Stomach (tissue), 4 donors: ENCODE measurements around the gene RTKN2.

Experiments used
- EP300 ChIP-seq: sonication (generic); formaldehyde crosslinking; IDR thresholded peaks from one replicate; pipeline ENCODE4 v1.6.1; 2017; ENCODE audit warnings: antibody characterized with exemption
- POLR2A ChIP-seq, 4 donors: fragments of 450-650 bp; IDR thresholded peaks; one replicate each; pipeline ENCODE4 v1.6.1; 2016; ENCODE audit warnings: antibody characterized with exemption in 4 of 4, control low read depth in 2 of 4, mild to moderate bottlenecking in 1 of 4, moderate library complexity in 1 of 4
- POLR2AphosphoS5 ChIP-seq, 3 donors: sonication (generic); formaldehyde crosslinking; IDR thresholded peaks; one replicate each; pipeline ENCODE4 v1.6.1; 2016; ENCODE audit warnings: antibody characterized with exemption in 3 of 3
- TF ChIP-seq, protein P1 (sequence below), 7 experiments: fragments of 450-650 bp in 4 of 7; fragments of 200-600 bp in 3 of 7; sonication (generic) in 3 of 7; IDR thresholded peaks; one replicate each; pipeline ENCODE4 v1.5.1; 2016 to 2019; ENCODE audit warnings: antibody characterized with exemption in 7 of 7, control low read depth in 2 of 7, mild to moderate bottlenecking in 1 of 7

DNA sequence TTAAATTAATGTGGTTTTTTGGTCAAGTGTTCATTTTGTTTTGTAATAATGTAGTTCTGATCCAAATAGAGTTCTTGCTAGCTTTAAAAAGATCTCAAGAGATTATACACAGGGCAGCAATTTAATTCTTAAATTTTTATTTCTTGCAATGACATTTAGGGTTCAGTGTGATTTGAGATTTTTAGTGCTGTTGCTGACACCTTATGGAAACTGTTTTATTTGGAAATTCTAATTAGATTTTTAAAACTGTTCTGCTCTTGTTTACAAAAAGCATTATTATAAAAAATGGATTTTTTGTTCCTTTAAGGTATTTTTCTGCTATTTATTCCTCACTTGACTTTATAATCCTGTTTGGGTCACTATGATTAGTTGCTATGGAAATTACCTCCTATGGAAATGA is 72.1 kb downstream of the RTKN2 start:
- TF ChIP-seq POLR2A (IDR thresholded peaks at IDR 0.05) = no peak
- TF ChIP-seq, protein P1, sequence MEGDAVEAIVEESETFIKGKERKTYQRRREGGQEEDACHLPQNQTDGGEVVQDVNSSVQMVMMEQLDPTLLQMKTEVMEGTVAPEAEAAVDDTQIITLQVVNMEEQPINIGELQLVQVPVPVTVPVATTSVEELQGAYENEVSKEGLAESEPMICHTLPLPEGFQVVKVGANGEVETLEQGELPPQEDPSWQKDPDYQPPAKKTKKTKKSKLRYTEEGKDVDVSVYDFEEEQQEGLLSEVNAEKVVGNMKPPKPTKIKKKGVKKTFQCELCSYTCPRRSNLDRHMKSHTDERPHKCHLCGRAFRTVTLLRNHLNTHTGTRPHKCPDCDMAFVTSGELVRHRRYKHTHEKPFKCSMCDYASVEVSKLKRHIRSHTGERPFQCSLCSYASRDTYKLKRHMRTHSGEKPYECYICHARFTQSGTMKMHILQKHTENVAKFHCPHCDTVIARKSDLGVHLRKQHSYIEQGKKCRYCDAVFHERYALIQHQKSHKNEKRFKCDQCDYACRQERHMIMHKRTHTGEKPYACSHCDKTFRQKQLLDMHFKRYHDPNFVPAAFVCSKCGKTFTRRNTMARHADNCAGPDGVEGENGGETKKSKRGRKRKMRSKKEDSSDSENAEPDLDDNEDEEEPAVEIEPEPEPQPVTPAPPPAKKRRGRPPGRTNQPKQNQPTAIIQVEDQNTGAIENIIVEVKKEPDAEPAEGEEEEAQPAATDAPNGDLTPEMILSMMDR (IDR thresholded peaks at IDR 0.05) = no peak
- no peak for TF ChIP-seq EP300
- no peak for TF ChIP-seq POLR2AphosphoS5 (IDR thresholded peaks at IDR 0.05)
